Central memory CD8-positive, alpha-beta T cell (primary cell): ENCODE results near the gene TTC21A.
"Not testable (repeated sequence)": the region's sequence is repeated elsewhere in the genome, so short reads cannot be mapped to it uniquely, and the experiment has no call there.

Source experiments
- ATAC-seq: fragments of 150-1000 bp; cut with Tn5 transposase; replicated peaks from 2 replicates; pipeline ENCODE4 v1.10.0; 2022; ENCODE audit warnings: mild to moderate bottlenecking, moderate FRiP score, moderate number of reproducible peaks; ENCODE audit not compliant: poor library complexity, severe bottlenecking; ENCODE audit errors: extremely low read depth
- DNase-seq, 2 donors: peaks; one replicate each; pipeline ENCODE4 v3.0.0; 2021; ENCODE audit warnings: low spot score in 2 of 2
- H3K27ac Mint-ChIP-seq: one replicate; pipeline ENCODE4 v1.8.0; 2022; ENCODE audit warnings: low read depth, mild to moderate bottlenecking, moderate library complexity, mixed read lengths
- H3K27me3 Mint-ChIP-seq: one replicate; pipeline ENCODE4 v1.8.0; 2022; ENCODE audit warnings: mixed read lengths
- H3K36me3 Mint-ChIP-seq: one replicate; pipeline ENCODE4 v1.8.0; 2022; ENCODE audit warnings: mild to moderate bottlenecking, moderate library complexity, mixed read lengths; ENCODE audit not compliant: insufficient read depth
- H3K4me1 Mint-ChIP-seq: one replicate; pipeline ENCODE4 v1.8.0; 2022; ENCODE audit warnings: mixed read lengths
- H3K4me3 Mint-ChIP-seq: one replicate; pipeline ENCODE4 v1.8.0; 2022; ENCODE audit warnings: mild to moderate bottlenecking, moderate library complexity, mixed read lengths
- H3K9me3 Mint-ChIP-seq: one replicate; pipeline ENCODE4 v1.8.0; 2022; ENCODE audit warnings: mixed read lengths

Gene TTC21A

GRCh38 chr3:39164414-39164813 is 56.9 kb downstream of the TTC21A start:
- no peaks in the 10 kb centered on the region for H3K4me1 Mint-ChIP-seq
- no peaks in the 10 kb centered on the region for H3K27me3 Mint-ChIP-seq
- ATAC-seq (no peak), DNase-seq (no peak)
- H3K27ac Mint-ChIP-seq = no peak overlapping the region
- H3K36me3 Mint-ChIP-seq = no peaks in the 10 kb centered on the region
- no peaks in the 10 kb centered on the region for H3K9me3 Mint-ChIP-seq
- H3K4me3 Mint-ChIP-seq = no peak overlapping the region

GRCh38 chr3:39165518-39165917 is 58.0 kb downstream of the TTC21A start:
- no peaks in the 10 kb centered on the region for H3K36me3 Mint-ChIP-seq
- no peaks in the 10 kb centered on the region for H3K27me3 Mint-ChIP-seq
- ATAC-seq (no peak), DNase-seq (no peak)
- H3K4me1 Mint-ChIP-seq = no peaks in the 10 kb centered on the region
- no peaks in the 10 kb centered on the region for H3K9me3 Mint-ChIP-seq
- no peak overlapping the region for H3K4me3 Mint-ChIP-seq
- no peak overlapping the region for H3K27ac Mint-ChIP-seq

- no peaks in the 10 kb centered on the region for H3K27me3 Mint-ChIP-seq
- no peaks in the 10 kb centered on the region for H3K36me3 Mint-ChIP-seq
- no peaks in the 10 kb centered on the region for H3K9me3 Mint-ChIP-seq
- DNase-seq = no peak
- H3K27ac Mint-ChIP-seq = no peak overlapping the region
- H3K4me3 Mint-ChIP-seq = no peak overlapping the region
- H3K4me1 Mint-ChIP-seq = no peaks in the 10 kb centered on the region
- peak; percentile 32 for ATAC-seq
Observed at GRCh38 chr3:39166134-39166710, 58.7 kb downstream of the TTC21A start.

GRCh38 chr3:39166932-39167532 is 59.6 kb downstream of the TTC21A start:
- H3K36me3 Mint-ChIP-seq = no peaks in the 10 kb centered on the region
- H3K27me3 Mint-ChIP-seq = no peaks in the 10 kb centered on the region
- H3K9me3 Mint-ChIP-seq = no peaks in the 10 kb centered on the region
- DNase-seq = no peak
- no peak overlapping the region for H3K4me3 Mint-ChIP-seq
- H3K4me1 Mint-ChIP-seq = no peaks in the 10 kb centered on the region
- no peak overlapping the region for H3K27ac Mint-ChIP-seq
- ATAC-seq = no peak

- Mint-ChIP-seq H3K9me3 (no peaks in the 10 kb centered on the region), H3K27me3 (no peaks in the 10 kb centered on the region), H3K4me1 (no peaks in the 10 kb centered on the region)
Observed at GRCh38 chr3:39168156-39168780, 60.8 kb downstream of the TTC21A start.

GRCh38 chr3:39169712-39170111 is 62.2 kb downstream of the TTC21A start:
- ATAC-seq (no peak), DNase-seq (no peak)
- H3K27ac Mint-ChIP-seq = no peak overlapping the region
- H3K4me1 Mint-ChIP-seq = no peaks in the 10 kb centered on the region
- no peaks in the 10 kb centered on the region for H3K27me3 Mint-ChIP-seq
- H3K4me3 Mint-ChIP-seq = no peak overlapping the region
- no peaks in the 10 kb centered on the region for H3K36me3 Mint-ChIP-seq
- no peaks in the 10 kb centered on the region for H3K9me3 Mint-ChIP-seq

More at GRCh38 chr3:39168156-39168780, 60.8 kb downstream of the TTC21A start:
- no peak for DNase-seq
- H3K27ac Mint-ChIP-seq = no peak overlapping the region
- ATAC-seq = no peak
- no peaks in the 10 kb centered on the region for H3K36me3 Mint-ChIP-seq
- H3K4me3 Mint-ChIP-seq = no peak overlapping the region

- H3K9me3 Mint-ChIP-seq = no peaks in the 10 kb centered on the region
Observed at GRCh38 chr3:39170461-39170860, 63.0 kb downstream of the TTC21A start.

GRCh38 chr3:39170877-39171276 is 63.4 kb downstream of the TTC21A start:
- H3K4me3 Mint-ChIP-seq, H3K36me3 Mint-ChIP-seq, H3K4me1 Mint-ChIP-seq, H3K27me3 Mint-ChIP-seq, H3K9me3 Mint-ChIP-seq, H3K27ac Mint-ChIP-seq, DNase-seq, ATAC-seq: not testable (repeated sequence)

More at GRCh38 chr3:39170461-39170860, 63.0 kb downstream of the TTC21A start:
- H3K4me3 Mint-ChIP-seq = no peak overlapping the region
- H3K36me3 Mint-ChIP-seq = no peaks in the 10 kb centered on the region
- DNase-seq (no peak), ATAC-seq (no peak)
- H3K27me3 Mint-ChIP-seq = no peaks in the 10 kb centered on the region
- H3K27ac Mint-ChIP-seq = no peak overlapping the region
- no peaks in the 10 kb centered on the region for H3K4me1 Mint-ChIP-seq

GRCh38 chr3:39171860-39172259 is 64.4 kb downstream of the TTC21A start:
- Mint-ChIP-seq H3K36me3 (peaks cover 2% of the 10 kb centered on the region), H3K9me3 (no peaks in the 10 kb centered on the region), H3K4me1 (no peaks in the 10 kb centered on the region), H3K27me3 (no peaks in the 10 kb centered on the region), H3K27ac (no peak overlapping the region), H3K4me3 (no peak overlapping the region)
- DNase-seq (no peak), ATAC-seq (no peak)

GRCh38 chr3:39173318-39174125 is 66.0 kb downstream of the TTC21A start:
- Mint-ChIP-seq H3K36me3 (peaks cover 2% of the 10 kb centered on the region), H3K27ac (no peak overlapping the region), H3K27me3 (no peaks in the 10 kb centered on the region), H3K9me3 (no peaks in the 10 kb centered on the region), H3K4me3 (no peak overlapping the region), H3K4me1 (peaks cover 9% of the 10 kb centered on the region)
- no peak for DNase-seq
- ATAC-seq = no peak

- no peak overlapping the region for H3K4me3 Mint-ChIP-seq
- no peaks in the 10 kb centered on the region for H3K27me3 Mint-ChIP-seq
- peaks cover 29% of the 10 kb centered on the region for H3K4me1 Mint-ChIP-seq
- H3K9me3 Mint-ChIP-seq = no peaks in the 10 kb centered on the region
- peak overlapping the region; percentile 19 for H3K27ac Mint-ChIP-seq
- DNase-seq (no peak), ATAC-seq (no peak)
- peaks cover 2% of the 10 kb centered on the region for H3K36me3 Mint-ChIP-seq
Observed at GRCh38 chr3:39176025-39176714, 68.7 kb downstream of the TTC21A start.

GRCh38 chr3:39177708-39178332 is 70.3 kb downstream of the TTC21A start:
- H3K4me3 Mint-ChIP-seq = peak overlapping the region; percentile 56
- H3K36me3 Mint-ChIP-seq = peaks cover 2% of the 10 kb centered on the region
- no peak for DNase-seq
- H3K27me3 Mint-ChIP-seq = no peaks in the 10 kb centered on the region
- ATAC-seq = no peak
- H3K9me3 Mint-ChIP-seq = no peaks in the 10 kb centered on the region
- H3K4me1 Mint-ChIP-seq = peaks cover 32% of the 10 kb centered on the region
- no peak overlapping the region for H3K27ac Mint-ChIP-seq
